ENCODE data around the gene SLAMF7. TPM values are rescaled to one million over a fixed set of nuclear protein-coding genes. Genes with fewer than 3 reads are reported as not detected.

SLAMF7 gene
- total and polyA plus RNA-seq, 2 of the 8 experiments (the other 6 are each of a cell fraction or from before 2014, with no cell fraction given) = not detected

DNA sequence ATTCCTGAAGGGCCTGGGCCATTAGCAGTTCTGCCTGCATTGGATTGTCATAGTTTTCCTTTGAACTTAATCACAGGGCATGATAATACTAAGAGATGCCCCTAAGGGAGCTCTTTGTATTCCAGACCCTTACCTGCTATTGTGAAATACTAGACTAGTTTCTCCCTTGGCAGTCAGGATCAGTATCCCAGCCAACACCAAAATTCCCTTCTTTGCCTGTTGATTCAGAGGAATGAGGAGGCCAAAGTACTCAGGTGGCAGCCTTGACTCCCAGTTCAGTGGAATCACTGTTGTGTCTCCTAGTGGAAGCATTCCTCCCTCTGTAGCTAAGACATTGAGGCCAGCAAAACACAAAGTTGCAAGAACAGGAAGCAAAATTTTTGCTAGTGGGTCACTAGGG, 20.7 kb downstream of the SLAMF7 start:
- no peak overlapping the region for H4K8ac ChIP-seq (ENCODE audit: extremely low read depth, insufficient read depth, low read length)
- H3K9me3 ChIP-seq (ENCODE audit: insufficient read depth in 2 of 2, low read depth in 1 of 2, low read length in 1 of 2) = no peaks in the 10 kb centered on the region
- no peak for FAIRE-seq
- no peak for TF ChIP-seq FOSL1 (IDR thresholded peaks at IDR 0.05; ENCODE audit: insufficient read depth, low read depth, low read length)
- no peak for TF ChIP-seq CBX5 (IDR thresholded peaks at IDR 0.05; ENCODE audit: low read depth, low read length)
- no peak for TF ChIP-seq GABPA (IDR thresholded peaks at IDR 0.05; ENCODE audit: borderline replicate concordance, insufficient read depth, low read length)
- TF ChIP-seq KDM4A (IDR thresholded peaks at IDR 0.05; ENCODE audit: low read depth, low read length, severe bottlenecking) = no peak
- TF ChIP-seq, protein P1, sequence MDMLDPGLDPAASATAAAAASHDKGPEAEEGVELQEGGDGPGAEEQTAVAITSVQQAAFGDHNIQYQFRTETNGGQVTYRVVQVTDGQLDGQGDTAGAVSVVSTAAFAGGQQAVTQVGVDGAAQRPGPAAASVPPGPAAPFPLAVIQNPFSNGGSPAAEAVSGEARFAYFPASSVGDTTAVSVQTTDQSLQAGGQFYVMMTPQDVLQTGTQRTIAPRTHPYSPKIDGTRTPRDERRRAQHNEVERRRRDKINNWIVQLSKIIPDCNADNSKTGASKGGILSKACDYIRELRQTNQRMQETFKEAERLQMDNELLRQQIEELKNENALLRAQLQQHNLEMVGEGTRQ (IDR thresholded peaks at IDR 0.05; ENCODE audit: low read length) = no peak
- TF ChIP-seq, protein P2, sequence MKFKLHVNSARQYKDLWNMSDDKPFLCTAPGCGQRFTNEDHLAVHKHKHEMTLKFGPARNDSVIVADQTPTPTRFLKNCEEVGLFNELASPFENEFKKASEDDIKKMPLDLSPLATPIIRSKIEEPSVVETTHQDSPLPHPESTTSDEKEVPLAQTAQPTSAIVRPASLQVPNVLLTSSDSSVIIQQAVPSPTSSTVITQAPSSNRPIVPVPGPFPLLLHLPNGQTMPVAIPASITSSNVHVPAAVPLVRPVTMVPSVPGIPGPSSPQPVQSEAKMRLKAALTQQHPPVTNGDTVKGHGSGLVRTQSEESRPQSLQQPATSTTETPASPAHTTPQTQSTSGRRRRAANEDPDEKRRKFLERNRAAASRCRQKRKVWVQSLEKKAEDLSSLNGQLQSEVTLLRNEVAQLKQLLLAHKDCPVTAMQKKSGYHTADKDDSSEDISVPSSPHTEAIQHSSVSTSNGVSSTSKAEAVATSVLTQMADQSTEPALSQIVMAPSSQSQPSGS (IDR thresholded peaks at IDR 0.05; ENCODE audit: low read length) = no peak
- TF ChIP-seq TBP (IDR thresholded peaks at IDR 0.05; ENCODE audit: low read depth, low read length) = no peak
- TF ChIP-seq RFX5 (IDR thresholded peaks at IDR 0.05; ENCODE audit: borderline replicate concordance, low read depth, low read length) = no peak
- TF ChIP-seq SRF (IDR thresholded peaks at IDR 0.05; ENCODE audit: low read depth, low read length) = no peak
- TF ChIP-seq BACH1 (IDR thresholded peaks at IDR 0.05; ENCODE audit: low read length) = no peak
- TF ChIP-seq SAP30 (IDR thresholded peaks at IDR 0.05; ENCODE audit: insufficient read depth, insufficient replicate concordance, low read length) = no peak
- no peak for TF ChIP-seq SIX5 (IDR thresholded peaks at IDR 0.05; ENCODE audit: low read depth, low read length)
- no peak for TF ChIP-seq EZH2 (IDR thresholded peaks at IDR 0.05; ENCODE audit: low read depth, low read length, severe bottlenecking)

More for the DNA sequence above, 20.7 kb downstream of the SLAMF7 start:
- H3K23ac ChIP-seq (ENCODE audit: insufficient read length) = no peak overlapping the region
- H3K27ac ChIP-seq (ENCODE audit: low read depth, low read length) = no peak overlapping the region
- ChIA-PET POLR2A (ENCODE audit: partially characterized antibody) (no interaction called here), CTCF (ENCODE audit: partially characterized antibody) (interaction anchor here (0.7 to 1.8 kb wide), 4 partner anchors 9 to 195 kb away, joined by 3 to 4 read pairs (median 4); partner anchors contain the start of gene ITLN2)
- no peak overlapping the region for H2BK5ac ChIP-seq (ENCODE audit: low read depth, low read length)
- H3K23me2 ChIP-seq (ENCODE audit: low read depth, low read length) = no peaks in the 10 kb centered on the region
- H4K91ac ChIP-seq (replicated peaks; ENCODE audit: insufficient read length, low read length) = no peak overlapping the region
- H3K4me1 ChIP-seq (replicated peaks in 1 of 4; ENCODE audit: control insufficient read depth in 3 of 4, insufficient read depth in 4 of 4, low read length in 3 of 4) = no peaks in the 10 kb centered on the region
- no peak overlapping the region for H2BK15ac ChIP-seq (ENCODE audit: low read length)
- H3K14ac ChIP-seq (ENCODE audit: insufficient read length) = no peak overlapping the region
- no peak overlapping the region for H3K4ac ChIP-seq (replicated peaks; ENCODE audit: insufficient read length, low read depth, low read length)
- H3K4me3 ChIP-seq (ENCODE audit: extremely low read depth in 1 of 4, insufficient read depth in 2 of 4, low read depth in 3 of 4, low read length in 4 of 4) = no peak overlapping the region
- no peak for DNase-seq (ENCODE audit: low read depth in 1 of 2, low spot score in 2 of 2)
- H3K27me3 ChIP-seq (replicated peaks in 1 of 4; ENCODE audit: control insufficient read depth in 3 of 4, extremely low read depth in 1 of 4, insufficient read depth in 3 of 4, low read length in 3 of 4) = no peaks in the 10 kb centered on the region
- H3K79me2 ChIP-seq (ENCODE audit: control insufficient read depth in 1 of 2, insufficient read depth in 2 of 2, low read length in 2 of 2) = no peaks in the 10 kb centered on the region
- H3K56ac ChIP-seq (replicated peaks; ENCODE audit: insufficient read length, low read depth, low read length) = no peak overlapping the region
- H2AFZ ChIP-seq (ENCODE audit: low read length) = no peak overlapping the region
- H3K9ac ChIP-seq (replicated peaks in 1 of 4; ENCODE audit: extremely low read depth in 1 of 4, low read depth in 3 of 4, low read length in 3 of 4) = no peak overlapping the region
- H4K5ac ChIP-seq (ENCODE audit: insufficient read length, low read depth, low read length) = no peak overlapping the region
- H3K18ac ChIP-seq (ENCODE audit: extremely low read depth, low read length) = no peak overlapping the region
- H3K4me2 ChIP-seq (ENCODE audit: insufficient read depth in 1 of 2, low read depth in 2 of 2, low read length in 2 of 2) = no peak overlapping the region
- no peak overlapping the region for H2AK5ac ChIP-seq (ENCODE audit: low read depth, low read length)
- H2BK20ac ChIP-seq (ENCODE audit: low read length) = no peak overlapping the region
- no peak overlapping the region for H2BK120ac ChIP-seq (replicated peaks; ENCODE audit: low read depth, low read length)
- H2BK12ac ChIP-seq (ENCODE audit: low read depth, low read length) = no peak overlapping the region
- no peaks in the 10 kb centered on the region for H3K36me3 ChIP-seq (ENCODE audit: control insufficient read depth in 2 of 4, insufficient read depth in 4 of 4, low read length in 3 of 4)
- no peaks in the 10 kb centered on the region for H3K79me1 ChIP-seq (ENCODE audit: low read depth, low read length)
- no peaks in the 10 kb centered on the region for H4K20me1 ChIP-seq (replicated peaks in 1 of 2; ENCODE audit: control insufficient read depth in 1 of 2, insufficient read depth in 2 of 2, low read length in 2 of 2)

Data from H1 (cell line).